ENCODE data around the gene APEX1.
"Not testable (repeated sequence)": the region's sequence is repeated elsewhere in the genome, so short reads cannot be mapped to it uniquely, and the experiment has no call there.

Gene APEX1

DNA sequence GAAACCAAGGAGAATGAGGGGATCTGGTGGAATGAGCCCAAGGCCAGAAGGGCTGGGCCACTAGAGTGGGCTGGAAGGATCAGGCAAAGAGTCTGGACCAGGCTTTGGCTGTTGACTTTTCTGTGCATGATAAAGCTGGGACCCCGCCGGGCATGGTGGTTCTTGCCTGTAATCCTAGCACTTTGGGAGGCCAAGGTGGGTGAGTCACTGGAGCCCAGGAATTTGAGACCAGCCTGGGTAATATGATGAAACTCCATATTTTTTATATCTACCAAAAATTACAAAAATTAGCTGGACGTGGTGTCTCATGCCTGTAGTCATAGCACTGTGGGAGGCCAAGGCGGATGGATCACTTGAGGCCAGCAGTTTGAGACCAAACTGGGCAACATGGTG lies 18.7 kb upstream of the APEX1 start:
- H3K27ac ChIP-seq = no peak overlapping the region

GRCh38 chr14:20438664-20439063 lies 16.4 kb upstream of the APEX1 start:
- TF ChIP-seq, protein P1, sequence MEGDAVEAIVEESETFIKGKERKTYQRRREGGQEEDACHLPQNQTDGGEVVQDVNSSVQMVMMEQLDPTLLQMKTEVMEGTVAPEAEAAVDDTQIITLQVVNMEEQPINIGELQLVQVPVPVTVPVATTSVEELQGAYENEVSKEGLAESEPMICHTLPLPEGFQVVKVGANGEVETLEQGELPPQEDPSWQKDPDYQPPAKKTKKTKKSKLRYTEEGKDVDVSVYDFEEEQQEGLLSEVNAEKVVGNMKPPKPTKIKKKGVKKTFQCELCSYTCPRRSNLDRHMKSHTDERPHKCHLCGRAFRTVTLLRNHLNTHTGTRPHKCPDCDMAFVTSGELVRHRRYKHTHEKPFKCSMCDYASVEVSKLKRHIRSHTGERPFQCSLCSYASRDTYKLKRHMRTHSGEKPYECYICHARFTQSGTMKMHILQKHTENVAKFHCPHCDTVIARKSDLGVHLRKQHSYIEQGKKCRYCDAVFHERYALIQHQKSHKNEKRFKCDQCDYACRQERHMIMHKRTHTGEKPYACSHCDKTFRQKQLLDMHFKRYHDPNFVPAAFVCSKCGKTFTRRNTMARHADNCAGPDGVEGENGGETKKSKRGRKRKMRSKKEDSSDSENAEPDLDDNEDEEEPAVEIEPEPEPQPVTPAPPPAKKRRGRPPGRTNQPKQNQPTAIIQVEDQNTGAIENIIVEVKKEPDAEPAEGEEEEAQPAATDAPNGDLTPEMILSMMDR (conservative IDR thresholded peaks at IDR 0.05) = no peak

More for the DNA sequence above, 18.7 kb upstream of the APEX1 start:
- no peak for TF ChIP-seq ZFX (IDR thresholded peaks at IDR 0.05)
- TF ChIP-seq, protein P1 (conservative IDR thresholded peaks at IDR 0.05) = no peak

GRCh38 chr14:20440465-20440864 lies 14.6 kb upstream of the APEX1 start:
- no peak overlapping the region for H3K27ac ChIP-seq
- TF ChIP-seq ZFX (IDR thresholded peaks at IDR 0.05) = no peak
- TF ChIP-seq, protein P1 (conservative IDR thresholded peaks at IDR 0.05) = no peak

More at GRCh38 chr14:20438664-20439063, 16.4 kb upstream of the APEX1 start:
- H3K27ac ChIP-seq = no peak overlapping the region

GRCh38 chr14:20440882-20441281 lies 14.1 kb upstream of the APEX1 start:
- H3K27ac ChIP-seq = no peak overlapping the region
- TF ChIP-seq, protein P1 (conservative IDR thresholded peaks at IDR 0.05) = no peak
- no peak for TF ChIP-seq ZFX (IDR thresholded peaks at IDR 0.05)

- TF ChIP-seq, protein P1 (conservative IDR thresholded peaks at IDR 0.05) = no peak
- TF ChIP-seq ZFX (IDR thresholded peaks at IDR 0.05) = no peak
- H3K27ac ChIP-seq = no peak overlapping the region
Observed at GRCh38 chr14:20441461-20441860, 13.6 kb upstream of the APEX1 start.

- H3K27ac ChIP-seq = not testable (repeated sequence)
Observed at GRCh38 chr14:20443650-20444049, 11.4 kb upstream of the APEX1 start.

DNA sequence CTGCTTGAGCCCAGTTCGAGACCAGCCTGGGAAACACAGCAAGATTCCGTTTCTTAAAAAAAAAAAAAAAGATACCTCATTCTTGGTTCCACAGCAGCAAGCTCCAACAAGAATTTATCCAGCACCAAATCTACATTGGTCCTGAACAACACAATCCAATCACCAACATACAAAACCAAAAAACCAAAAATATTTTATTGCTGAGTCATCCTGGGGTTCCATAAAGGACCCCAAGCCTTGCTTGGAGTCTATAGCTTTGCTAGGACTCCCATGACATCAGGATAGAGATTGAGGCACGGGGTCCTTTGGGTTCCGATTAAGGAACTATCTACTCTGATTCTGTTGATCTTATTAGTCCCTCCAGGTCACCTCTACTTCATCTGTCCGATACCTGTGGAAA lies 8.1 kb upstream of the APEX1 start:
- no peak overlapping the region for H3K27ac ChIP-seq
- no peak for TF ChIP-seq ZFX (IDR thresholded peaks at IDR 0.05)
- TF ChIP-seq, protein P1 (conservative IDR thresholded peaks at IDR 0.05) = no peak

DNA sequence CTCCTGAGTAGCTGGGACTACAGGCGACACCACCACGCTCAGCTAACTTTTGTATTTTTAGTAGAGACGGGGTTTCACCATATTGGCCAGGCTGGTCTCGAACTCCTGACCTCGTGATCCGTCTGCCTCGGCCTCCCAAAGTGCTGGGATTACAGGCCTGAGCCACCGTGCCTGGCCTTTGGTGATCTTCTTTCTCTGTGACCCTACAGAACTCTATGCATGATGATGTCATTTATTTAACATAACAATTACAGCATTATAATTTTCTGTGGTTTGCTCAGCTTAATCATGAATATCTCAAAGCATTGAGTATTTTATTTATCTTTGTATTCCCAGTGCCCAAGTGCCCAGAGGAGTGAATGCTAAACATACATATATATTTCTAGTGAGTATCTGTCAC lies 2.2 kb upstream of the APEX1 start:
- H3K27ac ChIP-seq = not testable (repeated sequence)

Data from C4-2B (cell line).